SW 1271 (cell line): ENCODE measurements around the gene NR2E1.

Experiments used
- DNase-seq, 2 experiments: peaks; one replicate each; lab custom pipeline; 2025; lab: John Stamatoyannopoulos, UW

Gene NR2E1

GRCh38 chr6:108165714-108166663, at the start of gene NR2E1:
Gene NR2E1, plus strand, starts transcription at chr6:108166022. Its CDS starts 744 bp downstream, at chr6:108166766.
- no peak for DNase-seq

GRCh38 chr6:108116546-108117426, 49.0 kb upstream of the NR2E1 start:
- no peak for DNase-seq

GRCh38 chr6:108117427-108118358, 48.1 kb upstream of the NR2E1 start:
- peak in 1 of 2 experiments; percentile 43 for DNase-seq

GRCh38 chr6:108118359-108118724, 47.5 kb upstream of the NR2E1 start:
- no peak for DNase-seq

- DNase-seq: no peak
Measured at GRCh38 chr6:108118810-108119768, 46.7 kb upstream of the NR2E1 start.

- no peak for DNase-seq
Measured at GRCh38 chr6:108119769-108120141, 46.1 kb upstream of the NR2E1 start.

GRCh38 chr6:108120311-108120710, 45.5 kb upstream of the NR2E1 start:
- no peak for DNase-seq

- no peak for DNase-seq
Measured at GRCh38 chr6:108121612-108122011, 44.2 kb upstream of the NR2E1 start.

- no peak for DNase-seq
Measured at GRCh38 chr6:108123481-108123929, 42.3 kb upstream of the NR2E1 start.

- no peak for DNase-seq
Measured at GRCh38 chr6:108123946-108124345, 41.9 kb upstream of the NR2E1 start.

- no peak for DNase-seq
Measured at GRCh38 chr6:108127056-108127455, 38.8 kb upstream of the NR2E1 start.

- peak; percentile 55 to 78 for DNase-seq
Measured at GRCh38 chr6:108127826-108128225, 38.0 kb upstream of the NR2E1 start.

- DNase-seq: no peak
Measured at GRCh38 chr6:108130262-108130661, 35.6 kb upstream of the NR2E1 start.

GRCh38 chr6:108132863-108133262, 33.0 kb upstream of the NR2E1 start:
- no peak for DNase-seq

GRCh38 chr6:108133594-108134179, 32.1 kb upstream of the NR2E1 start:
- DNase-seq: no peak

GRCh38 chr6:108134213-108134970, 31.4 kb upstream of the NR2E1 start:
- DNase-seq: no peak

GRCh38 chr6:108142240-108142639, 23.6 kb upstream of the NR2E1 start:
- DNase-seq: no peak

- DNase-seq: no peak
Measured at GRCh38 chr6:108145639-108146038, 20.2 kb upstream of the NR2E1 start.

GRCh38 chr6:108152446-108152845, 13.4 kb upstream of the NR2E1 start:
- no peak for DNase-seq
